Pons (tissue), 1 donor: ENCODE results near the gene PHACTR1.

Experiments used
- DNase-seq: peaks from one replicate; pipeline ENCODE4 v3.0.0-alpha.2; 2016; ENCODE audit warnings: low spot score

PHACTR1 gene

GRCh38 chr6:13267142-13267651 is 550.6 kb downstream of the PHACTR1 start:
- no peak for DNase-seq

GRCh38 chr6:13268913-13269518 is 552.4 kb downstream of the PHACTR1 start:
- no peak for DNase-seq

GRCh38 chr6:13272131-13273046 is 555.8 kb downstream of the PHACTR1 start:
- DNase-seq = peak; percentile 75

- DNase-seq = peak; percentile 83
Observed at GRCh38 chr6:13273202-13273930, 556.8 kb downstream of the PHACTR1 start.

GRCh38 chr6:13273931-13274706 is 557.6 kb downstream of the PHACTR1 start:
- peak; percentile 65 for DNase-seq

GRCh38 chr6:13274707-13275434 is 558.3 kb downstream of the PHACTR1 start:
- no peak for DNase-seq

GRCh38 chr6:13275435-13275989 is 558.9 kb downstream of the PHACTR1 start:
- no peak for DNase-seq

GRCh38 chr6:13277231-13277630 is 560.7 kb downstream of the PHACTR1 start:
- no peak for DNase-seq

GRCh38 chr6:13278164-13278563 is 561.6 kb downstream of the PHACTR1 start:
- DNase-seq = no peak

- DNase-seq = no peak
Observed at GRCh38 chr6:13278991-13279390, 562.4 kb downstream of the PHACTR1 start.

- DNase-seq = no peak
Observed at GRCh38 chr6:13280254-13280653, 563.7 kb downstream of the PHACTR1 start.

GRCh38 chr6:13281686-13282085 is 565.1 kb downstream of the PHACTR1 start:
- no peak for DNase-seq

GRCh38 chr6:13282393-13283069 is 566.0 kb downstream of the PHACTR1 start:
- no peak for DNase-seq

GRCh38 chr6:13283331-13283730 is 566.8 kb downstream of the PHACTR1 start:
- no peak for DNase-seq

GRCh38 chr6:13284646-13285045 is 568.1 kb downstream of the PHACTR1 start:
- no peak for DNase-seq

GRCh38 chr6:13285705-13286104 is 569.1 kb downstream of the PHACTR1 start:
- peak; percentile 40 for DNase-seq

- DNase-seq = peak; percentile 68
Observed at GRCh38 chr6:13286181-13286580, 569.6 kb downstream of the PHACTR1 start.

- DNase-seq = no peak
Observed at GRCh38 chr6:13287104-13287503, 570.5 kb downstream of the PHACTR1 start.

- DNase-seq = no peak
Observed at GRCh38 chr6:13288481-13288880, 571.9 kb downstream of the PHACTR1 start.

- no peak for DNase-seq
Observed at GRCh38 chr6:13288969-13289391, 572.4 kb downstream of the PHACTR1 start.
